ENCODE results near the gene ANKRD13A. TPM values are rescaled to one million over a fixed set of nuclear protein-coding genes. Genes with fewer than 3 reads are reported as not detected.
A peak's percentile ranks its signal among the peaks of the same experiment; 100 is the strongest.

ANKRD13A gene
- 37.2 and 39.4 TPM in 2 replicates for total RNA-seq (2014; rRNA removed; shearing (Covaris generic))

- DNase-seq (ENCODE audit: low read depth), result peak; percentile 92
Observed at GRCh38 chr12:109998904-109999648, at the start of gene ANKRD13A. ANKRD13A (plus strand) TSS chr12:109999430; CDS start chr12:109999689, 259 bp downstream.

- no peak for DNase-seq (ENCODE audit: low read depth)
Observed at GRCh38 chr12:109950625-109951024, 48.6 kb upstream of the ANKRD13A start.

GRCh38 chr12:109951136-109951535, 48.1 kb upstream of the ANKRD13A start:
- DNase-seq (ENCODE audit: low read depth), result peak; percentile 78

- DNase-seq (ENCODE audit: low read depth), result peak; percentile 72
Observed at GRCh38 chr12:109951751-109952150, 47.5 kb upstream of the ANKRD13A start.

- peak; percentile 27 for DNase-seq (ENCODE audit: low read depth)
Observed at GRCh38 chr12:109952160-109952858, 46.9 kb upstream of the ANKRD13A start.

GRCh38 chr12:109952873-109953272, 46.4 kb upstream of the ANKRD13A start:
- no peak for DNase-seq (ENCODE audit: low read depth)

GRCh38 chr12:109953656-109954055, 45.6 kb upstream of the ANKRD13A start:
- no peak for DNase-seq (ENCODE audit: low read depth)

GRCh38 chr12:109958374-109958773, 40.9 kb upstream of the ANKRD13A start:
- DNase-seq (ENCODE audit: low read depth), result no peak

- no peak for DNase-seq (ENCODE audit: low read depth)
Observed at GRCh38 chr12:109959411-109960093, 39.7 kb upstream of the ANKRD13A start.

GRCh38 chr12:109961201-109961600, 38.0 kb upstream of the ANKRD13A start:
- peak; percentile 85 for DNase-seq (ENCODE audit: low read depth)

- peak; percentile 77 for DNase-seq (ENCODE audit: low read depth)
Observed at GRCh38 chr12:109961612-109962011, 37.6 kb upstream of the ANKRD13A start.

GRCh38 chr12:109962398-109962797, 36.8 kb upstream of the ANKRD13A start:
- DNase-seq (ENCODE audit: low read depth), result peak; percentile 26

- no peak for DNase-seq (ENCODE audit: low read depth)
Observed at GRCh38 chr12:109963330-109963729, 35.9 kb upstream of the ANKRD13A start.

GRCh38 chr12:109963743-109964429, 35.3 kb upstream of the ANKRD13A start:
- no peak for DNase-seq (ENCODE audit: low read depth)

- no peak for DNase-seq (ENCODE audit: low read depth)
Observed at GRCh38 chr12:109966546-109966945, 32.7 kb upstream of the ANKRD13A start.

- no peak for DNase-seq (ENCODE audit: low read depth)
Observed at GRCh38 chr12:109967383-109968031, 31.7 kb upstream of the ANKRD13A start.

- no peak for DNase-seq (ENCODE audit: low read depth)
Observed at GRCh38 chr12:109968032-109968420, 31.2 kb upstream of the ANKRD13A start.

GRCh38 chr12:109968801-109969200, 30.4 kb upstream of the ANKRD13A start:
- DNase-seq (ENCODE audit: low read depth), result no peak

GRCh38 chr12:109972821-109973220, 26.4 kb upstream of the ANKRD13A start:
- DNase-seq (ENCODE audit: low read depth), result no peak

- DNase-seq (ENCODE audit: low read depth), result no peak
Observed at GRCh38 chr12:109981311-109981710, 17.9 kb upstream of the ANKRD13A start.

- no peak for DNase-seq (ENCODE audit: low read depth)
Observed at GRCh38 chr12:109982210-109982609, 17.0 kb upstream of the ANKRD13A start.

Data from RPMI7951 (cell line).